Mucosa of rectum (tissue), 2 donors: ENCODE data around the gene ADAM15.

Source experiments
- H3K27ac ChIP-seq, 2 donors: one replicate each; pipeline ENCODE4 v1.7.0; 2013; ENCODE audit warnings: inconsistent platforms in 2 of 2, low read depth in 2 of 2, low read length in 2 of 2
- H3K27me3 ChIP-seq, 2 donors: one replicate each; pipeline ENCODE4 v1.7.0; 2013; ENCODE audit warnings: low read length in 2 of 2; ENCODE audit not compliant: control insufficient read depth in 2 of 2, insufficient read depth in 2 of 2
- H3K36me3 ChIP-seq, 2 donors: one replicate each; pipeline ENCODE4 v1.7.0; 2013; ENCODE audit warnings: low read length in 2 of 2; ENCODE audit not compliant: control insufficient read depth in 2 of 2, insufficient read depth in 2 of 2
- H3K4me1 ChIP-seq, 2 donors: one replicate each; pipeline ENCODE4 v1.7.0; 2013; ENCODE audit warnings: low read length in 2 of 2, mild to moderate bottlenecking in 1 of 2; ENCODE audit not compliant: control insufficient read depth in 2 of 2, insufficient read depth in 2 of 2
- H3K4me3 ChIP-seq, 2 donors: one replicate each; pipeline ENCODE4 v1.7.0; 2013; ENCODE audit warnings: low read length in 2 of 2
- H3K9ac ChIP-seq, 2 donors: one replicate each; pipeline ENCODE4 v1.7.0; 2013; ENCODE audit warnings: low read length in 2 of 2, low read depth in 1 of 2, mild to moderate bottlenecking in 1 of 2
- H3K9me3 ChIP-seq, 2 donors: one replicate each; pipeline ENCODE4 v1.7.0; 2013; ENCODE audit warnings: low read length in 2 of 2; ENCODE audit not compliant: control insufficient read depth in 2 of 2
- donor health status: healthy.
- donor health status: Normal muscosa, but diverticular disease.

ADAM15 gene

DNA sequence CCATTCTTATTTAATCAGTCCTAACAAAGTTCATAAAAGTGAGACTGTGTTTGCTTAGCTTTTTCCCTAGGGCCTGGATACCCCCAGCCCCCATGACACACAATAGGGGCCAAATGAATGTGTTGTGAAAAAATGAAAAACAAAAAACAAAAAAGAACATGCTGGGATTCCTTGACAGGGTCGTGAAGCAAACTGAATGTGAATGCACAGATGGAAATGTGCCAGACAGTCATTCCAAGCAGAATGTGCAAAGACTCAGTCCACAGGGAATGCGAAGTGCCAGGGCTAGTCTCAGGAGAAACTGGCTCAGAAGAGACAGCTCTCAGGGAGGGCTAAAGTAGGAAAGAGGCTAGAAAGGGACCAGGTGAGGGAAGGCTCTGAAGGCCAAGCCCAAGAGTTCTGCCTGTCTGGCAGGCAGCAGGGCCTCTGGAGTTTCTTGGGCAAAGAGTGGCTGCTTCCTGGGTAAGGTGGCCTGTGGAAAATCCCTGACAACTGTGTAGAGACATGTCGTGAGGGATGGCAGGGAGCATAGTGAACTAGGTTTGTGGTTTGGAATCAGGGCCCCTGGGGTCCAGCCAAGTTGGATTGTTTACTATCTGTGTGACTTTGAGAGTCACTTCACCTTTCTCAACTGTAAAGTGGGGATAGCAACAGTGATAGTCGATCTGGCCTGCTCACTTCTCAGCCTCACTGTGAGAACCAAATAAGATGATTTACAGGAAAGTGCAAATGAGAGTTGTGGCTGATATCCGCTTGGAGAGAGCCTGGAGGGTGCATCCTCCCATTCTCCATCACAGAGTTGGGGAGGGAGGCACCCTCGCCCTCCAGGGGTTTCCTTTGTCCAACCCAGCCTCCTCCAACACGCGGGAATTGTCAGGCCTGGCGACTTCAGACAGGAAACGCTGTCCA is 1.2 kb upstream of the ADAM15 start:
- H3K36me3 ChIP-seq: peaks cover 7 to 9% of the 10 kb centered on the region in 2 donors
- H3K9me3 ChIP-seq: no peaks in the 10 kb centered on the region
- H3K4me1 ChIP-seq: peaks cover 40 to 43% of the 10 kb centered on the region in 2 donors
- peak overlapping the region; percentile 94 to 97 for H3K27ac ChIP-seq
- H3K9ac ChIP-seq: peak overlapping the region; percentile 93 to 94
- peak overlapping the region; percentile 71 to 85 for H3K4me3 ChIP-seq
- no peaks in the 10 kb centered on the region for H3K27me3 ChIP-seq

DNA sequence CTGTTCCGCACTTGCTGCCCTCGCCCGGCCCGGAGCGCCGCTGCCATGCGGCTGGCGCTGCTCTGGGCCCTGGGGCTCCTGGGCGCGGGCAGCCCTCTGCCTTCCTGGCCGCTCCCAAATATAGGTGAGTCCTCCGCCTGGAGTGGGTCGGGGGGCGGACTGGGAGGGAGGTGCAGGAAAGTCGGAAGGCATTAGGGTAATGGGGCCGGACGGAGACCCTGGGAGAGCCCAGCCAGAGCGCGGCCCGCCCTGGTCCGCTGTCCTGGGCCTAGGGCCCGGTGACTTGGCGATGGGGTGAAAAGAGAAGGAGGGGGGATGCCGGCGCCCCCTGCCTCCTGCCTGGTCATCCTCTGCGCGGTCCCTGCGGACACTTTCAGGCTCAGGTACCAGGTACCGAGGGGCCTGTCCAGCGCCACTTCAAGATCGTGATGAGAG is 243 bp downstream of the ADAM15 start:
- peak overlapping the region; percentile 78 to 83 for H3K4me3 ChIP-seq
- peak overlapping the region; percentile 91 to 93 for H3K27ac ChIP-seq
- H3K27me3 ChIP-seq: no peaks in the 10 kb centered on the region
- peaks cover 34 to 37% of the 10 kb centered on the region in 2 donors for H3K4me1 ChIP-seq
- H3K9ac ChIP-seq: peak overlapping the region; percentile 81 to 87
- H3K9me3 ChIP-seq: no peaks in the 10 kb centered on the region
- H3K36me3 ChIP-seq: peaks cover 17 to 18% of the 10 kb centered on the region in 2 donors

DNA sequence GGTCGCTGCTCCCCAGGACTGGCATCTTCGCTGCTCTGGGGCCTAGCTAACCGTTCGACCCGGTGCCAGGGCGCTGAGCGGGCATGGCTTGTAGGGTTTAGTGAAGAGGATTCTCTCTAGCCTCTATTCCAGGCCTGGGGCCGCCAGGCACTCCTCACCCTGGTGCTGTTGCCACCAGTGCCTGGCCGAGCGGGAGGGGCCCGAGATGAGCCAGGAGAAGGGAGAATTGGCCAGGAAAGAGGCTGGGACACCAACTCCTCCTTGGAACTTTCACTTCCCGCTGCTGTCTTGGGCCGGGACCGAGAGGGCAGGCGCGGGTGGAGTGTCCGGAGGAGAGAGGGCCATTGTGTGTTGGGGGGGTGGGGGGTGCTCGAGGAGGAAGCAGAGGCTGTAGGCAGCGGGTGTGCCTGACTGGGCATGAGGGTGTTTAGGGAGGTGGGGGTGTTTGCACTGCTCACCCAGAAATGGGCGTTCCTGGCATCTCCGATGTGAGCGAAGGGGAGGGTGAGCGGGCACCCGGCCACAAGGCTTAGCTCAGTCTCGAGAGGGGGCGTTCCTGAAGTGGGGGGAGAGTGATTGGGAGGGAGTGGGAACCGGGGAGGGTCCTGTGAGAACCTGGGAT is 772 bp downstream of the ADAM15 start:
- Histone ChIP-seq H3K4me1 (peaks cover 34 to 37% of the 10 kb centered on the region in 2 donors), H3K27ac (peak overlapping the region; percentile 91 to 93), H3K9me3 (no peaks in the 10 kb centered on the region), H3K4me3 (peak overlapping the region; percentile 78 to 83), H3K27me3 (no peaks in the 10 kb centered on the region), H3K9ac (peak overlapping the region; percentile 81 to 87), H3K36me3 (peaks cover 20 to 24% of the 10 kb centered on the region in 2 donors)

DNA sequence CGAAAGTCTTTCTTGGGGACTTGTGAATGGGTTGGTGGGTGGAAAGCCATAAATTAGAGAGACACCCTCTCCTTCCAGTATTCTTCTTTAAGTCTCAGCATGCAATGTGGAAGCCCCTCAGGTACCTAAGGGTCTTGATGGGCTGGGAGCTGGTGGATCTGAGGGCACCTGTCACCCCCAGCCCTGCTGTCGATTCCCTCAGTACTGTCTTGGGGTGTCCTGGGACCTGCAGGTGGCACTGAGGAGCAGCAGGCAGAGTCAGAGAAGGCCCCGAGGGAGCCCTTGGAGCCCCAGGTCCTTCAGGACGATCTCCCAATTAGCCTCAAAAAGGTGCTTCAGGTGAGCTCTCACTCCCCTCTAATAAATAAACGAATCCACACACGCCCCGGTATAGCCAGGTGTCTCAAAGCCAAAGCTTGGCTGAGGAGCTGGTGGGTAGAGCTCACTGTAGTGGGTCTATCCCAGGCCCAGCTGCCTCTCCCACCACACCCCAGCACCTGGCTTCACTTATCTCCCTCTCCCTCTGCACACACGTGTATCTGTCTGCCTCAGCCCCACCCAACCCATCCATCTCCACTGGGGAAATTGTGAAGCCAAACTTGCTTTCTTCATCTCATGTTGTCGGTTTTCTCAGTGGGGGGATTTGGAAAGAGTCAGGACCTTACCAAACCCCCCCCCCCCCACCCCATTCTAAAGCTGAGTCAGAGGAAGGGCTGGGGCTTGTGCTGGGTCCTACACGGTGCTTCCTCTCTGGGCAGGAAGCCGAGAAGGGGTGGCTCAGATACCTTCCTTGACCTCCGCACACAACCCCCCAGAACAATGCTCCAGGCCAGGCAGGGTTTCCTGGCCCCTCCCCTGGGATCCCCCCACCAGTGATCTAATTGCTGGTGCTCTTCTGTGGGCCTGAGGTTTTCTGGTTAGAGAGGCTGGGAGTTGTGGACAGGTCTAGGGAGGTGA is 1.6 kb downstream of the ADAM15 start:
- Histone ChIP-seq H3K36me3 (peaks cover 26 to 28% of the 10 kb centered on the region in 2 donors), H3K9ac (peak overlapping the region; percentile 81 to 87), H3K4me1 (peaks cover 34 to 37% of the 10 kb centered on the region in 2 donors), H3K9me3 (no peaks in the 10 kb centered on the region), H3K27me3 (no peaks in the 10 kb centered on the region), H3K4me3 (peak overlapping the region; percentile 78 to 83), H3K27ac (peak overlapping the region; percentile 91 to 93)

DNA sequence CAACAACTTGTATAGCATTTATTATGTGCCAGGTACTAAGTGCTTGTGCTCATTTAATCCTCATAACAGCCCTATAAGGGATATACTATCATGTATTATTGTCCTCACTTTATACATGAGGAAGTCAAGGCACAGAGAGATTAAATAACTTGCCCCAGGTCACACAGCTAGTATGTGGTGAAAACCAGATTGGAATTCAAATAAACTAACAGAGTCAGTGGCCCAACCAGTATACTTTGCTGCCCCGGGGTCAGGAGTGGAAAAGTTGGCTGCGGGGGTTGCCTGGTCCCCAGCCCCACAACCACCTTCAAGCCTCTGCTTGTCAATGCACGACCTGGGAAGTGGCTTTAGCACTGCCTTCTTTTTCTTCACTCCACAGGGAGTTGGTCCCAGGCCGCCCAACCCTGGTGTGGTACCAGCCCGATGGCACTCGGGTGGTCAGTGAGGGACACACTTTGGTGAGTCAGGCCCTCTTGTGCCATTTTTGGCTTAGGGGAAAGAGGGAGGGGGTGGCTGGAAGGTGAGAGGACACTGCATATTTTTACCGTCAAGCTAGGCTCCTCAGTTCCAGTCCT is 2.5 kb downstream of the ADAM15 start:
- Histone ChIP-seq H3K9ac (no peak overlapping the region), H3K4me3 (no peak overlapping the region), H3K27me3 (no peaks in the 10 kb centered on the region), H3K4me1 (peaks cover 33 to 37% of the 10 kb centered on the region in 2 donors), H3K36me3 (peaks cover 33 to 35% of the 10 kb centered on the region in 2 donors), H3K27ac (no peak overlapping the region), H3K9me3 (no peaks in the 10 kb centered on the region)

DNA sequence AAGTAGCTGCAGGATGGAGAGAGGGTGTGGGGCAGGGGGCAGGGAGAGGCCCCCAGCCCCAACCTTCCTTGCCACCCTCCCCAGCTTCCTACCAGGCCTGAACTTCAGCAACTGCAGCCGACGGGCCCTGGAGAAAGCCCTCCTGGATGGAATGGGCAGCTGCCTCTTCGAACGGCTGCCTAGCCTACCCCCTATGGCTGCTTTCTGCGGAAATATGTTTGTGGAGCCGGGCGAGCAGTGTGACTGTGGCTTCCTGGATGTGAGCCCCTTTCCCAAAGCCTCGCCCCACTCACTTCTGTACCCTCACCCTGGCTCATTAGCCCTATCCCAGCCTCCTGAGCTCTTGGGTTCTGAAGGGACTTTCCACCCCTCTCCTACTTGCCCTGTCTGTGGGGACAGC is 6.0 kb downstream of the ADAM15 start:
- Histone ChIP-seq H3K27me3 (no peaks in the 10 kb centered on the region), H3K27ac (no peak overlapping the region), H3K4me3 (no peak overlapping the region), H3K36me3 (peaks cover 38 to 43% of the 10 kb centered on the region in 2 donors), H3K9me3 (no peaks in the 10 kb centered on the region), H3K9ac (no peak overlapping the region), H3K4me1 (peaks cover 18% of the 10 kb centered on the region in 2 donors)

DNA sequence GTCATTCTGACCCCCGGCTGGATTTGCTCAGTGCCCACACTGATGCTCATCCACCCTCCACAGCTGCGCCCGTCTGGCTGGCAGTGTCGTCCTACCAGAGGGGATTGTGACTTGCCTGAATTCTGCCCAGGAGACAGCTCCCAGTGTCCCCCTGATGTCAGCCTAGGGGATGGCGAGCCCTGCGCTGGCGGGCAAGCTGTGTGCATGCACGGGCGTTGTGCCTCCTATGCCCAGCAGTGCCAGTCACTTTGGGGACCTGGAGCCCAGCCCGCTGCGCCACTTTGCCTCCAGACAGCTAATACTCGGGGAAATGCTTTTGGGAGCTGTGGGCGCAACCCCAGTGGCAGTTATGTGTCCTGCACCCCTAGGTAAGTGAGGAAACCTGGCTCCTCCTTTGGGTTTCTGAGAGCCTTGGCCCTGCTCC is 6.7 kb downstream of the ADAM15 start:
- H3K4me1 ChIP-seq: peaks cover 18% of the 10 kb centered on the region in 2 donors
- no peak overlapping the region for H3K9ac ChIP-seq
- no peak overlapping the region for H3K4me3 ChIP-seq
- H3K9me3 ChIP-seq: no peaks in the 10 kb centered on the region
- peaks cover 38 to 43% of the 10 kb centered on the region in 2 donors for H3K36me3 ChIP-seq
- H3K27me3 ChIP-seq: no peaks in the 10 kb centered on the region
- no peak overlapping the region for H3K27ac ChIP-seq

DNA sequence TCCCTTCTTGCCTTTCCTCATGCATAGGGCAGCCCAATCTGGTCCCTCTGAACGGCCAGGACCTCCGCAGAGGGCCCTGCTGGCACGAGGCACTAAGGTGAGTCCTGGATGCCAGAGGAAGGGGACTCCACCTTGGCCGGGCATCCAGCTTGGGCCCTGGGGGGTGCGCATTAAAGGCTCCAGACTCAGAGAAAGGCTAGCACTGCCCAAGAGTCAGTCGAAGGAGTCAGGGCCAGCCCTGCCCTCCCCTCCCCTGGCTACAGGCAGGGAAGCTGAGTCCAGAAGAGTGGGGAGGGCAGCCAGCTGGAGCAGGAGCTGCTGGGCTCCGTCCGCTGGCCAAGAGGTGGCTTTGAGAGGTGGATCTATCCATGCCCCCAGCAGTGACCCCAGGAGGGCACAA is 9.6 kb downstream of the ADAM15 start:
- no peak overlapping the region for H3K9ac ChIP-seq
- no peak overlapping the region for H3K4me3 ChIP-seq
- no peaks in the 10 kb centered on the region for H3K27me3 ChIP-seq
- H3K9me3 ChIP-seq: no peaks in the 10 kb centered on the region
- H3K36me3 ChIP-seq: peaks cover 27 to 30% of the 10 kb centered on the region in 2 donors
- H3K27ac ChIP-seq: no peak overlapping the region
- H3K4me1 ChIP-seq: peaks cover 27 to 35% of the 10 kb centered on the region in 2 donors

DNA sequence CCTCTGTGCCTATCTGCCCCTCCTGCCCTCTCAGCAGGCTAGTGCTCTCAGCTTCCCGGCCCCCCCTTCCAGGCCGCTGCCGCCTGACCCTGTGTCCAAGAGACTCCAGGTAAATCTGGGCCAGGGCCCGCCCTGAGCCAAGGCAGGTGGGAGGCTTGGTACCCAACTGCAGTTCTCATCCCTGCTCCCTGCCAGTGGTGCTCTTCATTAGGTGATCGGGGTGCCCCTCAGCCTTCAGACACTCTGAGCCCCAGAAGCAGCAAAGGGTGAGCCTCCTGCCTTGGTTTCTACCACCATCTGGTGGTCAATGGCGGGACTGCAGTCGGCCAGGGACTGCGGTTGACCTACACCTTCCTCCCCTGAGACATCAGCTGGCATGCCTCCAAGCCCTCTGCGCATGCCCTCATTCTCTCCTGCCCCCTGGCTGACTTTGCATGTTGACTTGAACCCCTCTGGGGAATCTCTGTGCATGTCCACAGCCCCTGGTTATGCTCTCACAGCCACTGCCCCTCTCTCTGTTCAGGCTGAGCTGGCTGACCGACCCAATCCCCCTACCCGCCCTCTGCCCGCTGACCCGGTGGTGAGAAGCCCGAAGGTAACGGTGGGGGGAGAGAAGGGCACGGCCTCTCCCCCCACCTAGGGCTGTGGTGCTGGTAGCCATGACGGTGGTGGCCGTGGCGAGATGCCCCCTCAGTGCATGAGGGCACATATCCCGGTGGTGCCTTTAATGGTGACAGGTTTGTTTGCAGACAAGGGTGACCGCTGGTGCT is 10.4 kb downstream of the ADAM15 start:
- Histone ChIP-seq H3K36me3 (peaks cover 23% of the 10 kb centered on the region in 2 donors), H3K9me3 (no peaks in the 10 kb centered on the region), H3K27ac (peak overlapping the region in 1 of 2 donors; percentile 1), H3K9ac (peak overlapping the region; percentile 8 to 51), H3K27me3 (no peaks in the 10 kb centered on the region), H3K4me3 (no peak overlapping the region), H3K4me1 (peaks cover 32 to 35% of the 10 kb centered on the region in 2 donors)
